Measurements from ENCODE around the gene BRSK2.

DNA sequence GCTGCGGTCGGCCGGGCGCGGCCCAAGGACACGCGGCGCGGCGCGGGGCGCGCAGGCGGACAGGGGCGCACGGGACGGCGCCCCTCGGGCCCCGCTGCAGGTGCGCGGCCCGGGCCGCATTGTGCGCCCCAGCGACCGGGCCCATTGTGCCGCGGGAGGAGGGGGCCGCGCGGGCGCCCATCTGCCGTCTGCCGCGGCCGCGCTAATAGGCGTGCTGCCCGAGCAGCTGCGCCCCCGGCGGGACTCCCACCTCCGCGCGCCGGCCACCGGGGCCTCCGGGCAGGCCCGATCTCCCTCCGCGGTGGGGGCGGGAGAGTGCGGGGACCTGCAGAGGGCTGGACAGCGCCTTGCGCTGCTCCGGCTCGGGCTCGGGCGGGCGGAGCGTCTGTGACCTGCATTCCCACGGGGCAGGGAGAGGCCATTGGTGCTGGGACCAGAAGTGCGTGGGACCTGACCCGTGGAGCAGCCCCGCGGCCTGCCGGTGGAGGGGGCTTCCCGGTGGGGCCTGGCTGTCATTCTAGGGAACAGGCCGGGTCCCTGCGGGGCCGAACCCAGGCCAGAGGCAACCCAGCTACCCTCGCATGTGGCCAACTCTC lies 933 bp downstream of the BRSK2 start:
- no peak for TF ChIP-seq POLR2A (IDR thresholded peaks at IDR 0.05)
- TF ChIP-seq, protein P1, sequence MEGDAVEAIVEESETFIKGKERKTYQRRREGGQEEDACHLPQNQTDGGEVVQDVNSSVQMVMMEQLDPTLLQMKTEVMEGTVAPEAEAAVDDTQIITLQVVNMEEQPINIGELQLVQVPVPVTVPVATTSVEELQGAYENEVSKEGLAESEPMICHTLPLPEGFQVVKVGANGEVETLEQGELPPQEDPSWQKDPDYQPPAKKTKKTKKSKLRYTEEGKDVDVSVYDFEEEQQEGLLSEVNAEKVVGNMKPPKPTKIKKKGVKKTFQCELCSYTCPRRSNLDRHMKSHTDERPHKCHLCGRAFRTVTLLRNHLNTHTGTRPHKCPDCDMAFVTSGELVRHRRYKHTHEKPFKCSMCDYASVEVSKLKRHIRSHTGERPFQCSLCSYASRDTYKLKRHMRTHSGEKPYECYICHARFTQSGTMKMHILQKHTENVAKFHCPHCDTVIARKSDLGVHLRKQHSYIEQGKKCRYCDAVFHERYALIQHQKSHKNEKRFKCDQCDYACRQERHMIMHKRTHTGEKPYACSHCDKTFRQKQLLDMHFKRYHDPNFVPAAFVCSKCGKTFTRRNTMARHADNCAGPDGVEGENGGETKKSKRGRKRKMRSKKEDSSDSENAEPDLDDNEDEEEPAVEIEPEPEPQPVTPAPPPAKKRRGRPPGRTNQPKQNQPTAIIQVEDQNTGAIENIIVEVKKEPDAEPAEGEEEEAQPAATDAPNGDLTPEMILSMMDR (IDR thresholded peaks at IDR 0.05) = no peak
